Gastroesophageal sphincter (tissue), 3 donors: ENCODE measurements around the gene HMG20B.

ENCODE experiments used
- CTCF ChIP-seq, 4 experiments: fragments of 200-600 bp in 2 of 4; fragments of 450-650 bp in 2 of 4; sonication (generic) in 1 of 4; IDR thresholded peaks; one replicate each; pipeline ENCODE4 v1.5.1; 2017 to 2019; ENCODE audit warnings: antibody characterized with exemption in 4 of 4, mild to moderate bottlenecking in 2 of 4, moderate library complexity in 2 of 4
- EP300 ChIP-seq: sonication (generic); formaldehyde crosslinking; IDR thresholded peaks from one replicate; pipeline ENCODE4 v1.6.1; 2017; ENCODE audit warnings: antibody characterized with exemption, mild to moderate bottlenecking
- POLR2A ChIP-seq, 2 donors: fragments of 450-650 bp; IDR thresholded peaks; one replicate each; pipeline ENCODE4 v1.6.1; 2017; ENCODE audit warnings: antibody characterized with exemption in 2 of 2, mild to moderate bottlenecking in 2 of 2, moderate library complexity in 1 of 2
- POLR2AphosphoS5 ChIP-seq: sonication (generic); formaldehyde crosslinking; IDR thresholded peaks from one replicate; pipeline ENCODE4 v1.6.1; 2017; ENCODE audit warnings: antibody characterized with exemption

- TF ChIP-seq CTCF (IDR thresholded peaks at IDR 0.05) (no peak), POLR2A (IDR thresholded peaks at IDR 0.05) (no peak), POLR2AphosphoS5 (no peak), EP300 (no peak)
Observed at GRCh38 chr19:3570606-3571011, 2.1 kb upstream of the HMG20B start.
